Mesenteric fat pad (tissue), 1 donor: ENCODE data around the gene LRRC4. TPM values are rescaled to one million over a fixed set of nuclear protein-coding genes. Genes with fewer than 3 reads are reported as not detected.

Source experiments
- DNase-seq: peaks from one replicate; pipeline ENCODE4 v3.0.0-alpha.2; 2020; ENCODE audit warnings: low spot score
- long read RNA-seq: library from polyadenylated mRNA; unstranded; transcript quantifications from one replicate; pipeline ENCODE4 v2.0.0, GENCODE V29; 2020
- total RNA-seq: library from RNA; stranded (reverse); fragmentation: NEBNext Ultra II Directional; extraction: Animal tissue kit (Norgen Biotek cat#: 25700); gene quantifications from one replicate; pipeline ENCODE4 v1.2.1, GENCODE V29; 2021
- donor health status: DM: yes; HTN: yes; CAD: no.

The LRRC4 gene
- total RNA-seq = 6.5 TPM
- long read RNA-seq, partial matches to known transcripts = 0 of 1 reads
- long read RNA-seq, other reads (novel, unspliced or antisense) = 1 of 1 reads

DNA sequence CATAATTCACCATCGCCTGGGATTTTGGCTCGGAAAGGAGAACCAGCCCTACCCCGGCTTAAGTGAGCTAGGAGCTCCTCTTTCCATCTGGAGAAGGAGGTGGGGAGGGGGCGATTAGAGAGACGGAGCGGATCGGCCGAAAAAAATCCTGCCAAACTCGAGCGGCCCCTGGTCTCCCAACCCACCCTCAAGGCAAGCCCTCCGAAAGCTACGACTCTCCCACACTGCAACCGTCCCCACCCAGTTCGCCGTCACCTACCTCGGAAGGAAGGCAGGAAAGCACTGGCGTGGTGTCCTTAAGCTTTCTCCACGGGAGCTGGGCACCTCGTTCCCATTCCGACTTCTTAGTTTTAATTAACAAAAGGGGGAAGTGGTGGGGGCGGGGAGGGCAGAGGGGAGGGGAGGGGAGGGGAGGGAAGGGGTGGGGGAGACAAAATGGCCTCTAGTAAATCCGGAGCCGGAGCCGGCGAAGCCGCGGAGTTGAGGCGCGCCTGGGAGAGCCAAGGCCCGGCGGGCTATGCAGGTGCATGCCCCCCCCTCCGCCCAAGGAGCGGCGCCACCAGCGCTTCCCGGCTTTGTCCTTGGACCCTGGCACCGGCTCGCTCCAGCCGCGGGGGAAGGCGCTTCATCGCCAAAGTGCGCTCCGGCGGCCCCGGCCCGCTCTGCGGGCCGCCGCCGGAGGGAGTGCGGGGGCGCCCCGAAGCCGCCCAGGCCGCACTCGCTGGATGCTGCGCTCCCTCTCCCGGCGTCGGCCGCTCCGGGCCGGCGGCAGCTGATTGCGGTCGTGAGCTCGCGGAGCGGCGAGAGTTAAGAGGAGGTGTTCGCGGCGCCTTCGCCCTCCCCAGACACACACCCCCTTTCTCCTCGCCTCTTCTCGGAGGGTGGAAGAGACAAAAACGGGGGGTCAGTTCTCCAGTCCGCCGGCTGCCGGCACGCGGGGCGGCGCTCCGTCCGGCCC is at the start of gene LRRC4:
Gene LRRC4 (minus strand): TSS at position 784 of the 958 bp plus-strand sequence. CDS start 797 bp downstream, outside the sequence.
- no peak for DNase-seq

GRCh38 chr7:128080169-128080568 is 48.9 kb upstream of the LRRC4 start:
- DNase-seq = no peak

DNA sequence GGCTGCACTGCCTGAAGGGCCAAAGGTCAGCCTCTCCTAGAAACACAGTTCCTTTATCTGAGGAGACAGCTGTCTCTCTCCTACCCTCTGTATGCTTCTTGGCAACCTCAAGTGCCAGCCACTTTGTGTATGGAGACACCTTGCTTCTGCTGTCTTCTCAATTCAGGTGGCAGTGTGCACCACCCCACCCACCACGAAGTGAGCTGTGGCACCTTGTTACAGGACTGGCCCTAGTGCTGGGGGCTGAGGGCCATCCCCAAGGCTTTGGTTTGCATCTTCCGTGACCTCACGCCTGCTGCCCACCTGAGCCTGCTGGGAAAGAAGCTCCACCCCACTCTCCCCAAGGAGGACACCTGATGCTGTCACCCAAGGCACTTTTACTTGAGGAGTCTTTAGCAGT is 47.1 kb upstream of the LRRC4 start:
- DNase-seq = no peak

DNA sequence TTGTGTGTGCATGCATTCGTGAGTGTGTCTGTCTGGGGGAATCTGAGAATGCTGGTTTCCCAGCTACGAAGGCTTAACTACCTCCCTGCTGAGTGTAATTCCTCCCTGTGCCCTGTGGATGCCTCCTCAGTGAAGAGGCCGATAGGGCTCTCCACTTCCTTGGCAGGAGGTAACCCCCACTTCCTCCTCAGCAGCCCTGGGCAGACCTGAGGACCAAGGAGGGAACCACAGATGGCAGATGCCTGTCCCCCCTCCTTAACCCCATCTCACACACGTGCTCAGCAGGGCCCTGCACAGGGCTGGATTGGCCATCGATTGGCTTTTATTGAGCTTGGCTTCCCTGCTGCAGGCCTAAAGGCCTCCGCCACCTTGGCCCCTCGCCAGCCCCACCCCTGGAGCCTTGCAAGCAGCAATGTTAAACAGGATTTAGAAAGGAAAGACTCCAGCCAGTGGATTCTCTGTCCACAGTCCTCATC is 45.6 kb upstream of the LRRC4 start:
- no peak for DNase-seq

DNA sequence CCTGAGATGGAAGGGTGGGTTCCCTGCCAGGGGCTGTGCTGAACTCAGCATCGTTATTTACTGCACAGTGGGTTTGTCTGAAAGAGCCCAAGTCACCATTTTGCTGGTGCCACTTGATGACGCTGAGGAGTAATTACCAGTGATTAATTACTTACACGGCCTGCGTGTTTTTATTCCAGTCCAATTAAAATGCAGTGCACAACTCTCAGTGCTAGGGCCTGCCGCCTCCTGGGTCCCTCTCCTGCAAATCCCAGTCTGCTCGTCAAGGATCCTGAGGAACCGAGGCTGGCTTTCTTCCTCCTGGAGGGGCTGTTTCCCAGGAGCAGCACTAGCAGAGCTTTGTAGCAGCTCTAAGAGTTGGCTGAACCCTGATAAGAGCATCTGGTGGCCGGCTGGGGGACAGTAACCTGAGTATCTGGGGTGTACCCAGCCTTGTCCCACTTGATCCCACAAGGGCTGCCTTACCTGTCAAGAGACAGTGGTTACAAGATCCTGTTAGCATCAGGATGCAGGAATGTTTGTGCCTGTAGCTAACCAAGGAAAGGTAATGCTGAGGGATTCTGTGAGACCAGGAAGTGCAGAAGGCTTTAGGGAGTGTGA is 45.1 kb upstream of the LRRC4 start:
- no peak for DNase-seq

DNA sequence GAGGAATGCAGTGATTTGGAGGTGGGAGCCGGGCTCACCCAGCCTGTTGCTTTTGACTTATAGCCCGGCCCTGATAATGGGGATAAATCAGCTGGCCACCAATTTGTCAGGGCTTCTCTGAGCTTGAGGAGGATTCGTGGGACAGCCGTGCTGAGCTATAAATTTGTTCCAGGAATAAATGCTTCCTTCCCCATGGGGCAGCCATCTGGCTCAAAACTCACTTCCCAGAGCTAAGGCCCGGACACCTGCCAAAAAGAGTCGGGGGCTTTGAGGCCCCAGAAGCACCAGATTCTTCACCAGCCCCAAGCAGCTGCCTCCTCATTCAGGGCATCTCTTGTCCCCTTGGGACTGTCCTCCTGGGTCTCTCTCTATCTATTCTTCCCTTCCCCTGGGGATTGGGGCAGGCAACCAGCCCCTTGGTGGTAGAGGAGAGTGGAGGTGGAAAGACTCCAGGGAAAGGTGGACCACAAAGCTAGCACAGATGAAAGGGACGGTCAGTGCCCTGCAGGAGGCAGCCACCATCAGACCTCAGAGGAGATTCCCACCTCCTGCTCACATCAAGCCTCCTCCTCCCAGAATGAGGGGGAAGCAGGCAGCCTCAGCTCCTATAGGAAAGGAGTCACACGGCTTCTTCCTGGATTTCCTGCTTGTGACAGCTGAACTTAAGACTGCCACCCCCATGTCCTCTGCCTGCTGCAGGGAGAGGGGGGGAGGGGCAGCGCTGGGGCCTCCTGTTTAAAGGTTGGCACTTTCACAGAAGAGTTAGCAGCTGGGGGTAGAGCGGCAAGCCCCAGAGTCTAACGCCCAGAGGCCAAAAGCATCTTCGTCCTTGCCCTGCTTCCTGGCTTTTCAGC is 44.2 kb upstream of the LRRC4 start:
- no peak for DNase-seq

GRCh38 chr7:128074736-128075135 is 43.5 kb upstream of the LRRC4 start:
- no peak for DNase-seq

- no peak for DNase-seq
Measured at GRCh38 chr7:128074336-128074735, 43.1 kb upstream of the LRRC4 start.

DNA sequence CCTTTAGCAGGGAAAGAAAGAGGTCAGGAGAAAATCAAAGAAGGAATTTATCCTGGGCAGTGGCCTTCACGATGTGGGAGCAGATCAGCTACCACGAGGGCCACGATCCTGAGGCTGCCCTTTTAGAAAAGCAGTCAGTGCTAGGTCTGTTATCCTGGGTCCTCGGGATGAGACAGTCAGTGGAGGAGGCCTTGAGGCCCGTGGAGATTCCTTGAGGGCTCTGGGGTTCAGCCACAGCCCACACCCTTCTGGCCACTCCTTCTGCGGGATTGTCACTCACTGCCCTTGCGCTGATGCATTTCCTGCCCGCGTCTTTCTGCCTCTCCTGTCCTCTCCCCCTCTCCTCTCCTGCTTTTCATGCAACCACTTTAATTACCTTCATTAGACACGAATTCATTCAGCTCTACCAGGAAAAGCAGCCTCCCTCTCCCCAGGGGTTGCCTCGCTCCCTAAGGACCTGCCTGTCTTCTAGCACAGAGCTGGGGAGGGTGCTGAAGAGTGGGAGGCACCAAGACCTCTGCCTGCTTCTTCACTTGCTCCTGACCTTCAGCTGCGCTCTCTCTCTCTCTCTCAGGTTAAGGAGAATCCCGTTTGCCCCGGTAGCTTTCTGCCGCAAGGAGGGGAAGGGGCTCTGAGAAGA is 42.6 kb upstream of the LRRC4 start:
- no peak for DNase-seq

DNA sequence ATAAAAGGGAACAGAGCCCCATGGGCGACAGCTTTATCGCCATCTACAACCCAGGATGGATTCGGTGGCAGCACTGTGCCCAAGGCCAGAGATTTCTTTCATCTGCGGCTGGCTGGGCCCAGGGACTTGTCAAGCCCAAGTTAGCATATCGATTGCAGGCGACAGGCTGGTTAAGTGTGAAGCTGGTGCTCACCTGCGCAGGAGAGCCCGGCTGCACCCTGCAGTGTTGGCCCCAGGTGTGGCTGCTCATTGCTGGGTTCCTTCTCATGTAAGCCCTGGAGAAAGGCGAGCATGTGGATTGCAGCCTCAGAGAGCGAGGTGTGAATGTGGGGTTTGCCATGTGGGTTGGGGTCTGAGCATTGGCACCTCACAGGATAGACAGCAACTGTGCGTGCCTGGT is 40.6 kb upstream of the LRRC4 start:
- no peak for DNase-seq

GRCh38 chr7:128071376-128071775 is 40.1 kb upstream of the LRRC4 start:
- DNase-seq = no peak

GRCh38 chr7:128069373-128070364 is 38.4 kb upstream of the LRRC4 start:
- DNase-seq = no peak

GRCh38 chr7:128068785-128069184 is 37.5 kb upstream of the LRRC4 start:
- DNase-seq = no peak

DNA sequence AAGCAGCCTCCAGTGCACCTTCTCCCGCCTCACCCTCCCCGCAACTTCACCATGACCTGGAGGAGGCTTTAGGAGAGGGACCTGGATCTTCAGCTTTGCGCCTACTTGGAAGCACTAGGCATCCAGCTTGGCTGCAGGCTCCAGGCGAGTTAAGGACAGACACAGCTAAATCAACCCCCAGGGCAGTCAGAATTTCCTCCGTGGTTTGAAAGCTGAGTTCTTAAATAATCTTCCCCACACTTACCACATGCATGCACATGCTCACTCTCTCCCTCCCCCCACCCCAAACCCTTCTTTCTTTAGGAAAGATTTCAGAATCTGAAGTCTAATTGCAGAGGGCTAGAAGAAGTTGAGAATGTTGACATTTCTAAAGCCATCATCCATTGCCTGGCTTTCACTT is 36.7 kb upstream of the LRRC4 start:
- no peak for DNase-seq

GRCh38 chr7:128066858-128067257 is 35.6 kb upstream of the LRRC4 start:
- DNase-seq = no peak

DNA sequence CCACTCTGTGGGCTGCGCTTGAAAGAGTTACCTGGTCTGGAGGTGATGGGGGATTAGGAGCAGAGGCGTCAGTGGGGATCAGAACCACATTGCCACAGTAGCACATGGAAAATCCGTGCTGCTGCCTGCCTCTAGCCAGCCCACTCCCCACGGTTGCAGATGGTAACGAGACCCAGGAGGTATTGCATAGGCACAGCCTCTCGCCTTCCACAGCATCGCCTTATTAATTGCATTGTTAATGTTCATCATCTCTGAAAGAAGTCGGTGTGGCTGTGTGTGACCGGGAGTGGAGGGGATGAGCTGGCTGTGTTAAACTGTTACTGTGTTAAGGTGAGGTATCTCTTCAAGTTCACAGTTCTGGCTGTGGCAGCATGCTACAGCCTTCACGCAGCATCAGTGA is 35.2 kb upstream of the LRRC4 start:
- DNase-seq = no peak

DNA sequence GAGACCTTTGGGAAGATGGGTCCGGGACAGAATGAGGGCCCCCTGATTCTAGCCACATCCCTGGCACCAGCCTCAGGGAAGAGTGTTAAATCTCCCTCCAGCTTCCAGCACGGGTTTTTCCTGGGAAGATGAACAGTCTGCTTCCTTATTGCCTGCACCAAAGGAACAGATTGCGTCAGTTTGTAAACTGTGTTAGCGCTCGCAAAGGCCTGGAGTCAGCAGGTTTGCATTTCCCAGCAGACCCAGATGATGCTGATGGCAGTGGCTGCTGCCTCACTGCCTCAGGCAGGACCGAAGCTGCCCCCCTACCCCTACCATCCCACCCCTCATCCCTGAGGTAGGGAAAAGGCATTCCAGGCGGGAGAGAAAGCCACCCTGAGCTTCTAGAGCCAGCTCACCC is 34.6 kb upstream of the LRRC4 start:
- DNase-seq = no peak

DNA sequence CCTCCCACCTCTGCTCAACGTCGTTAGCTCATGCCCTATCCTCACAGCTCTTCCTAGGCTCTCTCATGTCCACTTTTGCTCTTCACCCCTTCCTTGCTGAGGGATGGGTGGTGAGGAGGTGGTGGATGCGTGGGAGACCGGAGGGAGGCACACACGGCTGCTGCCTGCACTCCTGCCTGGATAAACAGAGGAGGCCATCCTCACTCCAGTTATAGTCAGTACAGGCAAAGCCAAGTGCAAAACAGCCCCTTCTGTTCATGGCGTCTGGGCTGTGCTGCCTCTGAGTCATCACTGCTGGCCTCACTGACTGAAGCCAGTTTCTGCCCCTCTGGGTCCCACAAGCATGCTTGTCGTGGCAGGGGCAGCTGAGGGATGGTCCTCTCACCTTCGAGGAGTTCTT is 31.9 kb upstream of the LRRC4 start:
- no peak for DNase-seq

DNA sequence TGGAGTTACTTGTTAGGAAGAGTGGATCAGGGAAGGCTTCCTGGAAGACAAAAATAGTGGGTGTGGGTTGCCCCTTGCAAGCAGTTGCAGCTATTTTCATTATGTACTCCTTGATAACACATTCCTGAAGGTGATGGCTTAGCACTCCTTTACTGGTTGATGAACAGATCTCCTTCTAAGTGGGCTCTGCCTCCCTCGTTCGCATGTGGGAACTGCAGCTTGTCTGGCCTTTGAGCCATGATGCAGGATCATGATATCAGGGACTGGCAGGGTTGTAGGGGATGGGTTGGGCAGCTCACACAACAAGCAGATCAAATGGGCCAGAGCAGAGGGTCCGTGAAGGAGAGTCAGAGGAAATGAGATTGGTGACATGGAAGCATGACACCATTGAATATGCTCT is 28.8 kb upstream of the LRRC4 start:
- DNase-seq = no peak
